Spleen (tissue), 11 donors: ENCODE measurements around the gene LEKR1. TPM values are rescaled to one million over a fixed set of nuclear protein-coding genes. Genes with fewer than 3 reads are reported as not detected.
"Not testable (repeated sequence)": the region's sequence is repeated elsewhere in the genome, so short reads cannot be mapped to it uniquely, and the experiment has no call there.

Source experiments
- DNase-seq: peaks from one replicate; pipeline ENCODE4 v3.0.0-alpha.2; 2020
- H3K27ac ChIP-seq, 8 donors: fragments of 200-600 bp; sonication (generic) in 7 of 8; 1 replicate in 4 of 8; 2 replicates in 4 of 8; pipeline versions ENCODE4 v1.5.0 to v1.8.0; 2016 to 2021; ENCODE audit warnings: inconsistent platforms in 4 of 8, mild to moderate bottlenecking in 4 of 8, moderate library complexity in 1 of 8
- H3K27me3 ChIP-seq, 7 donors: fragments of 200-600 bp; sonication (generic) in 6 of 7; replicated peaks in 1 of 7; 1 replicate in 4 of 7; 2 replicates in 3 of 7; pipeline versions ENCODE4 v1.5.0 to v1.8.0; 2016 to 2021; ENCODE audit warnings: inconsistent platforms in 3 of 7, mild to moderate bottlenecking in 1 of 7
- H3K36me3 ChIP-seq, 6 donors: fragments of 200-600 bp; sonication (generic) in 5 of 6; 1 replicate in 4 of 6; 2 replicates in 2 of 6; pipeline versions ENCODE4 v1.5.0 to v1.8.0; 2016 to 2021; ENCODE audit warnings: inconsistent platforms in 2 of 6
- H3K4me1 ChIP-seq, 6 donors: fragments of 200-600 bp; sonication (generic) in 5 of 6; 1 replicate in 3 of 6; 2 replicates in 3 of 6; pipeline versions ENCODE4 v1.5.0 to v1.8.0; 2016 to 2021; ENCODE audit warnings: inconsistent platforms in 3 of 6
- H3K4me3 ChIP-seq, 8 donors: fragments of 200-600 bp; sonication (generic) in 7 of 8; 1 replicate in 4 of 8; 2 replicates in 4 of 8; pipeline versions ENCODE4 v1.5.0 to v1.8.0; 2016 to 2021; ENCODE audit warnings: inconsistent platforms in 4 of 8, mild to moderate bottlenecking in 4 of 8, moderate library complexity in 2 of 8
- H3K9me3 ChIP-seq, 8 donors: fragments of 200-600 bp; sonication (generic) in 7 of 8; 1 replicate in 4 of 8; 2 replicates in 4 of 8; pipeline versions ENCODE4 v1.5.0 to v1.8.0; 2016 to 2021; ENCODE audit warnings: inconsistent platforms in 4 of 8
- POLR2A ChIP-seq, 3 donors: fragments of 450-650 bp; IDR thresholded peaks; one replicate each; pipeline ENCODE4 v1.5.1; 2017; ENCODE audit warnings: antibody characterized with exemption in 3 of 3, mild to moderate bottlenecking in 1 of 3
- POLR2AphosphoS5 ChIP-seq, 3 donors: sonication (generic); formaldehyde crosslinking; IDR thresholded peaks; one replicate each; pipeline ENCODE4 v1.5.1; 2017; ENCODE audit warnings: antibody characterized with exemption in 3 of 3
- WGBS, 5 donors: extraction: QIAGEN DNeasy Blood & Tissue Kit in 3 of 5; methylation state at CpG; one replicate each; pipeline versions ENCODE4 v1.1.5 to v1.1.7; 2013 to 2018; 5-methylcytosine and 5-hydroxymethylcytosine counted together
- intact Hi-C: fragments of 100-400 bp; cut with DNase I; formaldehyde crosslinking; loops from one replicate; pipeline ENCODE4 v1.15.0; 2023; ENCODE audit warnings: low total_unique reads
- polyA plus RNA-seq, 3 donors: library from polyadenylated mRNA; stranded (reverse); fragments of 200-250 nt; gene quantifications; one replicate each; pipeline ENCODE4 v1.2.1, GENCODE V29; 2013
- total RNA-seq, 7 donors: library from RNA; depleted of rRNA in 3 of 7; stranded (reverse); fragments of >200 nt in 3 of 7; fragmentation: NEBNext Ultra II Directional in 4 of 7; extraction: Animal tissue kit (Norgen Biotek cat#: 25700) in 4 of 7; gene quantifications; one replicate each; pipeline versions ENCODE4 v1.1.0 to v1.2.1, GENCODE V29; 2016 to 2021
- TF ChIP-seq, protein P1 (sequence below), 11 experiments: fragments of 200-600 bp in 7 of 11; fragments of 450-650 bp in 4 of 11; sonication (generic) in 4 of 11; IDR thresholded peaks in 8 of 11; conservative IDR thresholded peaks in 3 of 11; 1 replicate in 7 of 11; 2 replicates in 4 of 11; pipeline versions ENCODE4 v1.4.0 to v1.8.0; 2016 to 2021; ENCODE audit warnings: antibody characterized with exemption in 11 of 11, inconsistent platforms in 4 of 11, mild to moderate bottlenecking in 1 of 11
- donor health status: healthy with polysubstance abuse.
- donor health status: DM: no; HTN: no; CAD: no; lungs with moderate emphysema.
- donor health status: DM: no; HTN: no; CAD: no.
- donor health status: Bipolar disorder and iron deficiency.
- donor health status: healthy.
- donor health status: DM: no; HTN: no; CAD: no.
- donor health status: DM: yes; HTN: yes; CAD: no.

The LEKR1 gene
- total and polyA plus RNA-seq, 10 donors = 0.48 to 7.5 (median 2.5) TPM

GRCh38 chr3:156797368-156797767, 28.8 kb upstream of the LEKR1 start:
- WGBS, 5 donors = 74 to 82% (median 78%) methylated on average over 1 of the region's 1 CpG
- intact Hi-C loops = no loop called here
- peaks cover 0 to 19% (median 15%) of the 10 kb centered on the region in 8 donors for H3K9me3 ChIP-seq

GRCh38 chr3:156800287-156800686, 25.9 kb upstream of the LEKR1 start:
- DNase-seq, H3K36me3 ChIP-seq, intact Hi-C loops, H3K4me3 ChIP-seq, H3K27me3 ChIP-seq, H3K4me1 ChIP-seq, H3K27ac ChIP-seq: not testable (repeated sequence)
- H3K9me3 ChIP-seq = peaks cover 0 to 29% (median 21%) of the 10 kb centered on the region in 8 donors
- WGBS, 5 donors = 90 to 98% (median 96%) methylated on average over 4 of the region's 4 CpGs

More at GRCh38 chr3:156797368-156797767, 28.8 kb upstream of the LEKR1 start:
- no peak overlapping the region for H3K27ac ChIP-seq
- H3K27me3 ChIP-seq = no peaks in the 10 kb centered on the region
- no peaks in the 10 kb centered on the region for H3K36me3 ChIP-seq
- no peak overlapping the region for H3K4me3 ChIP-seq
- DNase-seq = no peak
- H3K4me1 ChIP-seq = peaks cover 0 to 11% (median 0%) of the 10 kb centered on the region in 6 donors
- no peak for TF ChIP-seq POLR2AphosphoS5 (IDR thresholded peaks at IDR 0.05)

DNA sequence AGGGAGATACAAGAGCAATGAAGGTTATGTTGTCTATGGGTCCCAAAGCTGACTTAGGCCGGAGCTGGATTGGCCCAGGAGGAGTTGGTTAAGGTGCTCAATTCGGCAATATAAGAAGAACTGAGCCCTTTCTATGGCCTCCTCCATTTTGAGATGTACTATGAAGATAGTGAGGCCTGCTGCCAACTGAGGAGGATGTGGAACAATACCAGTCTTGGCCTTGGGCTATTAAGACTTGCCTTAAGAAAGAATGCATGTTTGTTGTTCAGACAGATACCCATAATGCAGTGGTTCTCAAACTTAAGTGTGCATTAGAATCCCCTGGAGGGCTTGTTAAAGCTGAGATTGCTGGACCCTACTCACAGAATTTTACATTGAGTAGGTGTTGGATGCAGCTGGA, 24.4 kb upstream of the LEKR1 start:
- H3K27me3 ChIP-seq = no peaks in the 10 kb centered on the region
- intact Hi-C loops = no loop called here
- no peak for DNase-seq
- H3K36me3 ChIP-seq = no peaks in the 10 kb centered on the region
- no peak for TF ChIP-seq POLR2A (IDR thresholded peaks at IDR 0.05)
- TF ChIP-seq, protein P1, sequence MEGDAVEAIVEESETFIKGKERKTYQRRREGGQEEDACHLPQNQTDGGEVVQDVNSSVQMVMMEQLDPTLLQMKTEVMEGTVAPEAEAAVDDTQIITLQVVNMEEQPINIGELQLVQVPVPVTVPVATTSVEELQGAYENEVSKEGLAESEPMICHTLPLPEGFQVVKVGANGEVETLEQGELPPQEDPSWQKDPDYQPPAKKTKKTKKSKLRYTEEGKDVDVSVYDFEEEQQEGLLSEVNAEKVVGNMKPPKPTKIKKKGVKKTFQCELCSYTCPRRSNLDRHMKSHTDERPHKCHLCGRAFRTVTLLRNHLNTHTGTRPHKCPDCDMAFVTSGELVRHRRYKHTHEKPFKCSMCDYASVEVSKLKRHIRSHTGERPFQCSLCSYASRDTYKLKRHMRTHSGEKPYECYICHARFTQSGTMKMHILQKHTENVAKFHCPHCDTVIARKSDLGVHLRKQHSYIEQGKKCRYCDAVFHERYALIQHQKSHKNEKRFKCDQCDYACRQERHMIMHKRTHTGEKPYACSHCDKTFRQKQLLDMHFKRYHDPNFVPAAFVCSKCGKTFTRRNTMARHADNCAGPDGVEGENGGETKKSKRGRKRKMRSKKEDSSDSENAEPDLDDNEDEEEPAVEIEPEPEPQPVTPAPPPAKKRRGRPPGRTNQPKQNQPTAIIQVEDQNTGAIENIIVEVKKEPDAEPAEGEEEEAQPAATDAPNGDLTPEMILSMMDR (IDR thresholded peaks at IDR 0.05 in 8 of 11, conservative IDR thresholded peaks at IDR 0.05 in 3 of 11) = no peak
- no peak for TF ChIP-seq POLR2AphosphoS5 (IDR thresholded peaks at IDR 0.05)
- H3K4me3 ChIP-seq = no peak overlapping the region
- WGBS, 5 donors = 88 to 97% (median 95%) methylated on average over 2 of the region's 2 CpGs
- no peak overlapping the region for H3K27ac ChIP-seq
- H3K4me1 ChIP-seq = no peaks in the 10 kb centered on the region
- peaks cover 0 to 29% (median 21%) of the 10 kb centered on the region in 8 donors for H3K9me3 ChIP-seq

GRCh38 chr3:156802821-156803606, 23.1 kb upstream of the LEKR1 start:
- no peaks in the 10 kb centered on the region for H3K36me3 ChIP-seq
- TF ChIP-seq, protein P1 (IDR thresholded peaks at IDR 0.05 in 8 of 11, conservative IDR thresholded peaks at IDR 0.05 in 3 of 11) = no peak
- no peak for TF ChIP-seq POLR2A (IDR thresholded peaks at IDR 0.05)
- no peak for TF ChIP-seq POLR2AphosphoS5 (IDR thresholded peaks at IDR 0.05)
- no peaks in the 10 kb centered on the region for H3K27me3 ChIP-seq
- H3K4me1 ChIP-seq = no peaks in the 10 kb centered on the region
- intact Hi-C loops = no loop called here
- no peak for DNase-seq
- peaks cover 0 to 29% (median 21%) of the 10 kb centered on the region in 8 donors for H3K9me3 ChIP-seq
- no peak overlapping the region for H3K4me3 ChIP-seq
- no peak overlapping the region for H3K27ac ChIP-seq

- 65 to 79% (median 78%) methylated on average over 1 of the region's 1 CpG for WGBS, 5 donors
- no peak overlapping the region for H3K4me3 ChIP-seq
- H3K9me3 ChIP-seq = peaks cover 0 to 26% (median 16%) of the 10 kb centered on the region in 8 donors
- H3K27ac ChIP-seq = no peak overlapping the region
- no peaks in the 10 kb centered on the region for H3K27me3 ChIP-seq
- no peaks in the 10 kb centered on the region for H3K4me1 ChIP-seq
- TF ChIP-seq POLR2AphosphoS5 (IDR thresholded peaks at IDR 0.05) (no peak), POLR2A (IDR thresholded peaks at IDR 0.05) (no peak)
- TF ChIP-seq, protein P1 (IDR thresholded peaks at IDR 0.05 in 8 of 11, conservative IDR thresholded peaks at IDR 0.05 in 3 of 11) = no peak
- DNase-seq = no peak
- intact Hi-C loops = no loop called here
- H3K36me3 ChIP-seq = no peaks in the 10 kb centered on the region
Measured at GRCh38 chr3:156803952-156804741, 22.0 kb upstream of the LEKR1 start.
